ENCODE measurements around the gene ATF7IP2.
"Not testable (repeated sequence)": the region's sequence is repeated elsewhere in the genome, so short reads cannot be mapped to it uniquely, and the experiment has no call there.

Gene ATF7IP2

DNA sequence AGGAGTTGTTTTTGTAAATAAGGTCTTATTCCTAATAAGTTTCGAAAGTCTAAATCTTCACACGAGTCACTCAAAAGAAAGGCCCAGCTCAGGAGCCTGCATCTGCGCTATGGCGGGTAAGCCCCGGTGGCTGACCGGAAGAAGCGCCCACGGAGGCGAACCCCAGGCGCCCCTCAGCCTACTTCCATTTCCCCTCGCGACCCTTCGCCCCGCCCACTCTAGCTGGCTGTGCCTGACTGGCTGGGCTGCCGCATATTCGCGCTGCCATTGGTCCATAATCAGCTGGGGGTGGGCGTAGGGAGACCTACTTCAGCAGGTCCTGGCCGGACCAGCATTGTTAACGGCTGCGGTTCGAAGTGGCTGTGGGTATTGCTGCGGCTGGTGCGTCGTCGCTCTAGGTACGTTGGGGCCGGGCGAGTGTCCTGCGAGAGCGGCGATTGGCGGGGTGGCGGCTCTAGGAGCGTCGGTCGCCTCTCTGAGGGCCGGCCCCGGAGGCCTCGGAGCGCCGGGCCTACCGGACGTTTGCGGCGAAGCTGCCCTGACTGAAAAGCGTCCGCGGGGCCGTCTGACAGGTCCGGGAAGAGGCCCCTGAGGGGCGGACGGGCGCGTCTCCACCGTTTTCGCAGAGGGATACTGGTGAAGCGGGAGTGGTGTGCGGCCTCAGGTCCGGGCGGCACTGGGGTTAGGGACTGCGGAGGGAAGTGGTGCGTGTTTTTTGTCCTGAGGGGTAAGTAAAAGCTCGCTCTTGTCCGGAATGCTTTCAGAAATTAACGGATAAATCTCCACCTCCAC is at the start of gene ATF7IP2:
Gene ATF7IP2, plus strand, starts transcription at position 337 of the 792 bp plus-strand sequence. CDS start 44,560 bp downstream, outside the sequence.
- DNase-seq = peak; percentile 92

- DNase-seq = no peak
Measured at GRCh38 chr16:10338426-10338825, 47.4 kb upstream of the ATF7IP2 start.

DNA sequence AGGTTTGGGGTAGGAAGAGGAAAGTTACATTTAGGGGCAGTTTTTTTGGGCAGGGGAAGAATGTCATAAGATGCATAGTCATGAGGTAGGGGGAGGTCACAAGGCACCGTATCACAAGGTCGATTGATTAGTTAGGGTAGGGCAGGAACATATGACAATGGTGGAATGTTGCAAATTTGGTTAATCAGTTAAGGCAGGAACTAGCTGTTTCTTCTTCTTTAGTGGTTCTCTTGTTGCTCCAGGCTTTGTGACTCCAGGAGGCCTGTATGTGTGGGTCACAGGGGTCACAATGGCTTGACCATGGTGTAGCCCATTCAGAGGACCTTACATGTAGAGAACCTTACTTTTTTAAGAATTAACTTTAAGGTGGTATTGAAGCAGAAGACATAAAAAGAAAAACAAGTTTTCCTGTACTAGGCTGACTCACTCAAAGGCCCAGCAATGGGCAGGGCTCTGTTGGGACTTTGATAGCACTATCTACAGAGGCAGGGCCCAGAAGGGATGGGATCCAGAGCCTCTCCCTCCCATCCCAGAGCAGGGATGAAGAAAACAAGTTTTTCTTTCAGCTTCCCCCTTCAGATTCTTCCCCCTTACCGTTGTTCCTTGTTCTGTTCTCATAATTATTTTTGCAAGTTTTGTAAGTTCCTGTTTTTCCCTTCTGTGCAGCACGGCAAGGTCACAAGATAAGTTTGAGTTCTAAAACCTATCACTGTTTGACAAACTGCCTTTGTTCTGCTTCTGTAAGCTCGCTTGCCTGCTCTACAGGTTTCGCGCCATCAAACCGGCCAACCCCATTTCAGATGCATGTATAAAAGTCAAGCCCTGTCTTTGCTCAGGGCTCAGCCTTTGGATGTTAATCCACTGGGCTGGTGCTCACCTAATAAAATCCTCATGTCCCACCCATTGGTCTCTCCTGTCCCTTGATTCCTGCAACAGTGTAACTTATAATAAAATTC is 45.8 kb upstream of the ATF7IP2 start:
- no peak for DNase-seq

DNA sequence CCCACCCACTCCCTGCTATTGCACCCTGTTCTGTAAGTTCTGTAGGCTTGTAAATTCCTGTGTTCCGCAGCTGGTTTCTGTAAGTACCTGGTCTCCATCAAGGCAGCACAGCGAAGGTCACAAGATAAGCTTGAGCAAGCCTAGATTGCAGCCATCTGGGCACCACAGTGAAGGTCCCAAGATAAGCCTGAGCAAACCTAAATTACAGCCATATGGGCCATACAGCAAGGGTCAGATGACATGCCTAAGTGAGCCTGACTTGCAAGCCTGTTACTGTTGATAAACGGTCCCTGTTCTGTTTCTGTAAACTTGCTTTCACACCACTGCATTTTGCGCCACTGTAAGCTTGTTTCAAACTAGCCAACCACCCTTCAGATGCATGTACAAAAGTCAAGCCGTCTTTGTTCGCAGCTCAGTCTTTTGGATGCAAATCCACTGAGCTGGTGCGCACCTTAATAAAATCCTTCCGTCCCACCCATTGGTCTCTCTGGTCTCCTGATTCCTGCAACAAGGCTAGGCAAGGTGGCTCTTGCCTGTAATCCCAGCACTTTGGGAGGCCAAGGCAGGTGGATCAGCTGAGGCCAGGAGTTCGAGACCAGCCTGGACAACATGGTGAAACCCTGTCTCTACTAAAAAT is 42.6 kb upstream of the ATF7IP2 start:
- no peak for DNase-seq

GRCh38 chr16:10344699-10345098 is 41.2 kb upstream of the ATF7IP2 start:
- DNase-seq = not testable (repeated sequence)

DNA sequence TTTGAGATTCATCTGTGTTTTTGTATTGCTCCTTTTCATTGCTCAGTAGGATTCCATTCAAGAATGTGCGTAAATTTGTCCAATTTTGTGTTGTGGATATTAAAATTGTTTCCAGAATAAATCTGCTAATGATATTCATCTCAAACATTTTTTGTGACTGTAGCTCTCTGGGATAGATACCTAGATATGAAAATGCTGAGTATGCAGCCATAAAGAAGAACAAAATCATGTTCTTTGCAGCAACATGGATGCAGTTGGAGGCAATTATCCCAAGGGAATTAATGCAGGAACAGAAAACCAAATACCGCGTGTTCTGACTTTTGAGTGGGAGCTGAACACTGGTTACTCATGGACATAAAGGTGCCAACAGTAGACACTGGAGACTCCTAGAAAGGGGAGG is 40.2 kb upstream of the ATF7IP2 start:
- no peak for DNase-seq

- no peak for DNase-seq
Measured at GRCh38 chr16:10349851-10350250, 36.0 kb upstream of the ATF7IP2 start.

- DNase-seq = no peak
Measured at GRCh38 chr16:10352262-10352661, 33.6 kb upstream of the ATF7IP2 start.

- no peak for DNase-seq
Measured at GRCh38 chr16:10355589-10355988, 30.3 kb upstream of the ATF7IP2 start.

DNA sequence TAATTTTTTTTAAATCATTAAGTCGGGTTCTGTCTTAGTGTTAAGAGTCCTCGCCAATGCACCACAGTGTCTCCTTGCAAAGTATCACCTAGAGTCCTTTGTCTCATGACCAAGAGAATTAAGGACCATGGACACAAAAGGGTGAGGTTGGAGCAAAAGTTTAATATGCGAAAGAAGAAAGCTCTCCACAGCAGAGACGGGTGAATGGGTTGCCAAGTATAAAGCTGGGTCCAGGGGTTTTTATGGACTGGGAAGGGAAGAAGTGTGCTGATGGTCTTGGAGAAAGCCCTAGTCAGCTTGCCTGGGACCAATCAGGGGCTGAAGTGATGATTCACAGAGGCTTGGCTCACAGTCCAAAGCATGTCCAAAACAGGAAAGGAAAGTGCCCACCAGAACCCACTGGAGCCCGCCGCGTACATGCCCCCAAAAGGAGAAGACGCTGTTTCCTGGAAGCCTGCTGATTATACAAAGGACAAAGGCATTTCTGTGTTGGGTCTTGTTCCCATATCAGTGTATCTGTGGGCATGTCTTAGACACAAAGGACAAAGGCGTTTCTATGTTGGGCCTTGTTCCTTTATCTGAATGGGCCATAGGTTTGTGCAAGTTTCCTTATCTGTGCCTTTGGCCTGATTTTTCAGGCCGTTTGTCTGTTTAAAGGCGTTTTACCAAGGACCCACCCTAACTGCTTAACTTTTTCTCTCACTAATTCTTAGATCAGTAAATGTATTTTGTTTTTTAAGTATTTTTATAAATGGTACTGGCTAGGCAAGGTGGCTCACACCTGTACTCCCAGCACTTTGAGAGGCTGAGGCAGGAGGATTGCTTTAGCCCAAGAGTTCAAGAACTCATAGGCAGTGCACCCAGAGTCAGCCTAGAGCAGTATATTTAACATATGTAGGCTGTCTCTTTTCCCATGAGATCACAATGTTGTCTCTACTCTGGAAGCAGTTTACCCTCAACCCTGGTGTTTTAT is 28.7 kb upstream of the ATF7IP2 start:
- no peak for DNase-seq

DNA sequence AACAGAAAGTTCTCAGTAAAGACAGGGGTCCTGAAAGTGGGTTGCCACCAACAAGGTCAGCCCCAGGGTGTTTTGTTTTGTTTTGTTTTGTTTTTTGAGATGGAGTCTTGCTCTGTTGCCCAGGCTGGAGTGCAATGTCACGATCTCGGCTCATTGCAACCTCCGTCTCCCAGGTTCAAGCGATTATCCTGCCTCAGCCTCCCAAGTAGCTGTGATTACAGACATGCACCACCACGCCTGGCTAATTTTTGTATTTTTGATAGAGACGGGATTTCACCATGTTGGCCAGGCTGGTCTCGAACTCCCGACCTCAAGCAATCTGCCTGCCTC is 24.1 kb upstream of the ATF7IP2 start:
- not testable (repeated sequence) for DNase-seq

- DNase-seq = peak in 1 of 2 donors; percentile 10
Measured at GRCh38 chr16:10362077-10362863, 23.6 kb upstream of the ATF7IP2 start.

DNA sequence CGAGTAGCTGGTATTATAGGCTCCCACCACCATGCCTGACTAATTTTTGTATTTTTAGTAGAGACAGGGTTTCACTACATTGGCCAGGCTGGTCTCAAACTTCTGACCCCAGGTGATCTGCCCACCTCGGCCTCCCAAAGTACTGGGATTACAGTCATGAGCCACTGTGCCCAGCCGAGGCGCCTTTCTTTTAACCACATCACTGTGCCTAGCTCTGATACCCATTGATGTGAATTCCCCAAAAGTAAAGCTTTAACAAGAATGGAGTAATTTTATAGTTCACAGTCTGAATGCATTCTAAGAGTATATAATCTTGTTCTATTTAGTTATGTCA is 23.0 kb upstream of the ATF7IP2 start:
- DNase-seq = not testable (repeated sequence)

DNA sequence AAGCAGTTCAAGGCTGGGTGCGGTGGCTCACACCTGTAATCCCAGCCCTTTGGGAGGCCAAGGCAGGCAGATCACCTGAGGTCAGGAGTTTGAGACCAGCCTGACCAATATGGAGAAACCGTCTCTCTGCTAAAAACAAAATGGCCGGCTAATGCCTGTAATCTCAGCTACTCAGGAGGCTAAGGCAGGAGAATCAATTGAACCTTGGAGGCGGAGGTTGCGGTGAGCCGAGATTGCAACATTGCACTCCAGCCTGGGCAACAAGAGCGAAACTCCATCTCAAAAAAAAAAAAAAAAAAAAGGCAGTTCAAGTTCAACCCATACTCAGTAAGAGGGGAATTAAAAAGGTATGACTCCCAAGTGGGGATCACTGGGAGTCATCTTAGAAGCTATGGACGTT is 19.2 kb upstream of the ATF7IP2 start:
- DNase-seq = not testable (repeated sequence)

GRCh38 chr16:10367616-10368188 is 18.2 kb upstream of the ATF7IP2 start:
- no peak for DNase-seq

DNA sequence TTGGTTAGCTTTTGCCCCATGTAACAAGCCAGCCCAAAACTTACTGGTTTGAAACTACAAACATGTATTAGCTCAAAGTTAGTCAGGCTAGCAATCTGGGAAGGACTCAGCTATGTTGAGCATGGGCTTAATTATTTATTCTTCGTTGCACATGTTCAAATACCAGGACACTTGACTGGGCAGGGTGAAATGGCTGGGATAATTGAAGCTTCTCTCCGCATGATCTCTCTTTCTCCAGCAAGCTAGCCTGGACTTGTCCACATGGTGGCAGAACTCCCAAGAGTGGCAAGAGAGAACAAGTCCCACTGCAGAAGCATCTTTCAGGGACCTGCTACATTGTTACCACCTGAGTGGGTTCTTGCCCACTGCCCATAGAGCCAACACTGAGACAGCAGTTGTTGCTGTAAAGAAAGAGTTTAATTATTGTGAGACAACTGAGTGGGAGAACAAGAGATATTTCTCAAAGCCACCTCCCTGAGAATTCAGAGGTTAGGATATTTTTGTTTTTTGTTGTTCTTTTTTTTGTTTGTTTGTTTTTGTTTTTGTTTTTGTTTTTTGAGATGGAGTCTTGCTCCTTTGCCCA is 16.8 kb upstream of the ATF7IP2 start:
- no peak for DNase-seq

DNA sequence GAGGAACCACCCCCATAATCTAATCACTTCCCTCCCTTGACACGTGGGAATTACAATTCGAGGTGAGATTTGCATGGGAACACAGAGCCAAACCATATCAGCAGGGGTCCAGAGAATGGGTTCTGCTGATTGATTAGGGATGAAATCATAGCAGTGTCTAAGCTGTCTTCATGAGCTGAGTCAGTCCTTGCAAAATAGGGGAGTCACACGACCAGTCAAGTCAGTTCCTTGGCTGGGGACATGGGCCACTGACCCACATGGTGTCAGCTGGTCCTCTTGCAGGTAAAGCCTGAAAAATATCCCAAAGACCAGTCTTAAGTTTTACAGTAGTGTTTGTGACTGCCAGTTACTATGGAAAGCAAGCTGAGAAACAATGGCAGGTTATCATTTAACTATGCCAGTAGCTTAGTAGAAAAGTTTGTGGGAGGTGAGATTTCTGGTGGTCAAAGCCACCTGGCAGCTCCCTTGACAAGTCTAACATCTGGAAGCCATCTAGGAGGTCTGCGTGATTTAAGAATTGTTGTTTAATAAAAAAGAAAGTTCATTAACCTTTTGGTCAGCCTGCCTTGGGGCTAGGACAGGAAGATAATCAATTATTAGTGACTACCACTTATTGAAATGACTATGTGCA is 15.7 kb upstream of the ATF7IP2 start:
- DNase-seq = no peak

GRCh38 chr16:10371592-10371991 is 14.3 kb upstream of the ATF7IP2 start:
- DNase-seq = no peak

DNA sequence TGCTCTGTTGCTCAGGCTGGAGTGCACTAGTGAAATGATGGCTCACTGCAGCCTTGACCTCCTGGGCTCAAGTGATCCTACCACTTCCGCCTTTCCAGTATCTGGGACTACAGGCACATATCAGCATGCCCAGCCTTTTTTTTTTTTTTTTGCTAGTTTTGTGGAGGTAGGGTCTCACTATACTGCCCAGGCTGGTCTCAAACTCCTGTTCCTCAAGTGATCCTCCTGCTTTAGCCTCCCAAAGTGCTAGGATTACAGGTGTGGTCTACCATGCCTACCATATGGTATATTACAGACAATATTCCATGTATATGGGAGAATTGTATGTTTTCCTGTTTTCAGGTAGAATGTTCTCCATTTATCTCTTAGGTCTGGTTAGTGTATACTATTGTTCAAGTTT is 12.3 kb upstream of the ATF7IP2 start:
- no peak for DNase-seq

GRCh38 chr16:10376229-10376628 is 9.6 kb upstream of the ATF7IP2 start:
- no peak for DNase-seq
